Pulmonary artery endothelial cell (primary cell): ENCODE data around the gene QPCT. TPM values are rescaled to one million over a fixed set of nuclear protein-coding genes. Genes with fewer than 3 reads are reported as not detected.
"Not testable (repeated sequence)": the region's sequence is repeated elsewhere in the genome, so short reads cannot be mapped to it uniquely, and the experiment has no call there.

Experiments used
- DNase-seq: peaks from one replicate; pipeline ENCODE4 v3.0.0-alpha.2; 2011; ENCODE audit warnings: low read depth, low spot score
- total RNA-seq: library from RNA; depleted of rRNA; stranded (reverse); fragments of >200 nt; gene quantifications from 2 replicates; pipeline ENCODE4 v1.2.3, GENCODE V29; 2014

Gene QPCT
- total RNA-seq, 1 donor from 2014 or later: 35.5 TPM

DNA sequence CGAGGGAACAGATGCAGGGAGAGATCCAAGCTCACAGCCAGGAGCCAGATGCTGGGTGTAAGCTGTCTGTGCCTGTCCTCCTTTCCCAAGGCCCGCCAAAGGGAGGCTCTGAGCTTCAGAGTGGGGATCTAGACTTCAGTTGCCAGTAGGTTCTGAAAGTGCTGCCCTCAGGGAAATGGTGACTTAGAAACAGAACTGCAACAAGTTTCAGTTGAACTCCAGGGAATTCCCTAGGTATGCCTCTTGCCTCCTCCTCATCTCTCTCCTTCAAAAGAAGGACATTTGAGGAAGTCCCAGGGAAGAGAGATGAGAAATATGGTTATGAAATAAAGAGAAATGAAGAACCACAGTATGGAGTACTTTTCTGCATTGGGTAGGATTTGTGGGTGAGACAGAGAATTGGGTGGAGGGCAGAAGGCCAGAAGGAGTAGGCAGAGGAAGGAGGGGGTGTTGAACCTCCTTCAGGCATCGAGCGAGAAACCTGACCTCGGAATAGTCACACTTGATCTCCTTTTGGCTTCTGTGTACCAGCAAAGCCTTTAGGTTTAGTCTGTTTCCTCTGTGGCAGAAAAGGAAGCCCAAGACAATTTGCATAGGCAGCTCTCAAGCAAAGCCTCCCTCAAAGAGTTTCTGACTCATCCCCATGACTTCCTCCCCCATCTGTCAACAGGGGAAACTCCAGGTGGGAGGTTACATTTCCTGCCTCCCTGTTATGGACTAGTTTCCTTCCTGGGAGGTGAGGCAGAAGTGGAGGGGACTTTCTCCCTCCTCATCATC, 45.7 kb downstream of the QPCT start:
- DNase-seq: peak; percentile 74

GRCh38 chr2:37390777-37391176, 46.3 kb downstream of the QPCT start:
- DNase-seq: no peak

- no peak for DNase-seq
Observed at GRCh38 chr2:37391711-37392110, 47.3 kb downstream of the QPCT start.

DNA sequence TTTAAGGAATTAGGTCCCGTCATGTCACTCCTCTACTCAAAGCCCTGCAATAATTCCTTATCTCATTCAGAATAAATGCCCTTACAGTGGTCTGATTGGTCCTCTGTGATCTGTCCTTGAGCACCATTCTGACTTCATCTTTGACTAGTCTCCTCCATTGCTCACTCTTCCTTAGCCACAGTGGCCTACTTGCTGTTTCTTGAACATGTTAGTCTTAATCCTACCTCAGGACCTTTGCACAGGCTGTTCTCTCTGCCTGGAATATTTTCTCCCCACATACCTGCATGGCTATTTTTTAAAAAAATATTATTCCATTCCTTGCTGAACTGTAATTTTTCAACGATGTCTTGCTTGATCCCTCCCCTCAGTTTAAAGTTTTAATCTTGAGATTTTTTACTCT, 48.0 kb downstream of the QPCT start:
- DNase-seq: no peak

DNA sequence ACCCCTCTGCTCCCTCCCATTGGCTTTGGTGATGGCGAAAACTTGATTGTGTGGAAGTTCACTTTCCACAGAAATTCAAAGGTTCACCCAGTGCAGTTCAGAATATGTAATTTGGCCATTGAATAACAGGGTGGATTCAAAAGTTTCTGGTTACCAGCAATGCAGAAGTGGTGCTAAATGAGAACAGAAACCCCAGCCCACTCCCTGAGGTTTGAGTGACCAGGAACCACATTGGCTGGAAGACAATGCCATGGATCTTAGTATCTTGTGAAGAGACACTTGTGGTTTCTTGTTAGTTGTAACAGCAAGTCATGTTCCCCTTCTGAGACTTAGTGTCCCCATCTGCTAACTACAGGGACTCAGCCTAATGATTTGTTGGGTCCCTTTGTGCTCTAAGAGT, 49.8 kb downstream of the QPCT start:
- DNase-seq: no peak

DNA sequence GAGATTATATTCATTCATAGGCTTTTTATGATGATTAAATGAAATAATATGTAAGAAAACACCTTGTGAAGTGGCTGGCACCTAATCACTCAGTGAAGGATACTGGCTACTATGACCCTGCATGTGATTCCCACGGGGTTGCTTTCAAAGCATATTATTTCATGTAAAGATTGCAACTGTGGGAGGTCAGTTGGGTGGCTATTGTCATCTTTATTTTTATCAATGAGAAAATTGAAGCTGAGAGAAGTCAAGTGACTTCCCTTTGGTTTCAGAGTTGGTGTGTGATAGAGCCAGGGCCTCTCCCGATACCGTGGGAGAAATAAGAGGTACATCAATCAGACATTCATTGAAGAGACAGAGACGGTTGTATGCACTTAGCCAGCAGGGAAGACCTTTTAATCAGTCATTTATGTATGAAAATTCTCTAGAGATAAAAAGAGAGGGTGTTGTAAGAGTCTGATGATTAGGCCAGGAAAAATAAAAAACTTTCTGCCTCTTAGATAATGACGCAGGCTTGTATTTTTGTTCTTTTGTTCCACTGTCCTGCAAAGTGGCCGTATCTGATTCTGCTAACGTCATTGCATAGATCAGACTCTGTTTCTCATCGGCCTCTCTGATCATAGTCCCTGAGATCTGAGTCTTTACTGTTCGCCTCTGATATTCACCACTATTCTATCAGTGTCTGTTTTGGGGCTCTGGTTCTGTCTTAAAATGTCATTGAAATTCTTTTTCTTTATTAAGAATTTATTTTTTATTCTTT, 50.5 kb downstream of the QPCT start:
- DNase-seq: no peak

DNA sequence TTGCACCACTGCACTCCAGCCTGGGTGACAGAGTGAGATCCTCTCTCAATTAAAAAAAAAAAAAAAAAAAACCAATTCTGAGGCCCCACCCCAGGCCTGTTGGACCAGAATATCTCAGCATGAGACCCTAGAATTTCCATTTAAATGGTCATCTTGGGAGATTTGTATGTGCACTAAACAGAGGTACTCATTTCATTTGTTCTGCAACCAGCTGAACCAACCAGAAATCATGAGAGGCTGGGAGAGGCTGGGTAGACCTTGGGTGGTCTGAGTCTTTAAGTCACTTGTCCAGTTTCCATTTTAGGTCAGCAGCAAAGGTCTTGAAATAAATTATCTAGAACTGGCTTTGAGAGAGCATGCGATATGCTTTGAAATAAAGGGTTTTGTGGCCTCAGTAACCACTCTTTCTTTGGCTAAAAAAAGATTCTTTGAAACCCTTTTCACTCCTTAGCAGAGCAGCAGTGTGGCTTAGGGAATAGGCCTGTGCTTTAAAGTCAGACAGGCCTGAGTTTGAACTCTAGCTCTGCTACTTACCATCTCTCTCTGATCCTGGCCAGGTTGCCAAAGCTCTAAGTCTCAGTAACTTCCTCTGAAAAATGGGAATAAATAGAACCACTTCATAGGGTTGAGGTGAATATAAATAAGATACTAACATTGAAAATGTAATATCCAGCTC, 52.6 kb downstream of the QPCT start:
- no peak for DNase-seq

- no peak for DNase-seq
Observed at GRCh38 chr2:37398990-37399389, 54.6 kb downstream of the QPCT start.

- DNase-seq: no peak
Observed at GRCh38 chr2:37400041-37400440, 55.6 kb downstream of the QPCT start.

GRCh38 chr2:37402636-37403035, 58.2 kb downstream of the QPCT start:
- DNase-seq: no peak

- DNase-seq: no peak
Observed at GRCh38 chr2:37405781-37406180, 61.4 kb downstream of the QPCT start.

- DNase-seq: no peak
Observed at GRCh38 chr2:37412231-37412630, 67.8 kb downstream of the QPCT start.

- DNase-seq: not testable (repeated sequence)
Observed at GRCh38 chr2:37413911-37414469, 69.6 kb downstream of the QPCT start.

DNA sequence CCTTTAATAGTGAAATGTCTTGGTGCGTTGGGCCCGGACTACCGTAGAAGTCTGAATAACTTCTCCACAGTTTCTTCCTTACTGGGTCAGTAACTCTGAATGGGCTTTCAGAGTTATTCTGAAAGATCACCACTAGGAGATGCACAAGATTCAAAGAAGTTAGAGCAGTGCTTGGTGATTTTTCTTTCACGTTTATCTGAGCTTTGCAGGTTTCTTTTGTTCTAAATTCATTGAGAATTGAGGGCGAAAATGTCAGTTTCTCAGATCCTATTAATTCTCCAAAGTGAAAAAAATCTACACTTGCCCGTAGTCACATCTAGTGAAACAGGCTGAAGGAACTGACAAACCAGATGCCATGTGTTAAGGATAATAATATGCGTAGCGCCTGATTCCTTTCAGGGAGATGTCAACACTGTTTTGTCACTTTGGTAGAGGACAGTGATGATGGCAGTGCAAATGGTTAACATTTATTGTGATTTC, 70.1 kb downstream of the QPCT start:
- peak; percentile 45 for DNase-seq

- DNase-seq: no peak
Observed at GRCh38 chr2:37415128-37415820, 70.8 kb downstream of the QPCT start.

- DNase-seq: no peak
Observed at GRCh38 chr2:37417321-37417720, 72.9 kb downstream of the QPCT start.

- DNase-seq: no peak
Observed at GRCh38 chr2:37418956-37419355, 74.5 kb downstream of the QPCT start.

DNA sequence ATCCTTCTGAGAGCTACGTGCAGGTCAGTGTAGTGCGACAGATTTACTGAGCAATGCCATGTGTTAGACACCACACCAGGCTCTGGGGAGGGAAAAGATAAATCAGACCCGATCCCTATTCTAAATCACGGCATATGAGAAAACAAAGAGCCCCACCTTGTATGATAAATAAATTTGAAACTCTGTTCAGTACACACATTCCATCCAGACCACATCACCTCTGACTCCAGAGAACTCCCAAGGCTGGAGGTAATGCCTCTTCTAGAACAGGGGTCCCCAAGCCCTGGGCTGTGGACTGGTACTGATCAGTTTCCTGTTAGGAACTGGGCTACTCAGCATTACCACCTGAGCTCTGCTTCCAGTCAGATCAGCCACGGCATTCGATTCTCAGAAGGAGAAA, 77.3 kb downstream of the QPCT start:
- no peak for DNase-seq

DNA sequence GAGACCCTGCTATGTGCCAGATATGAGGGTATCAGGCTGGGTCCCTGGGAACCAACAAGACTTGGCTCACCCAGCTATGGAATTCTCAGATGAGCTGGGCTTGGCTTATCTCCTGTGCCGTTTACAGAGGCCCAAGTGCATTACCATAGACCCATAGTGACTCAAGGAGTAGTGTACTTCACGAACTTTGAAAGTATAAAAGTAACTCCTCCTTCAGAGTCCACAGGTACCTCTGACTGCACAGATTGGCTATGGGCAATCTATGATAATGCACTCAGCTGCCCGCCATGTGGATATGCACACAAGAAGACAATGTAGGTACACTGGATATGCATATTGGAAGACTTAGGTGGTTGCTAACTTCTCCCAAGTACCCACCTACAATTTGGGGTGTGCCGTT, 78.4 kb downstream of the QPCT start:
- no peak for DNase-seq
